PC-9 (cell line): ENCODE measurements around the gene ATP1B3. TPM values are rescaled to one million over a fixed set of nuclear protein-coding genes. Genes with fewer than 3 reads are reported as not detected.

Experiments used
- BruUV-seq: library from RNA; stranded (reverse); fragments of 400-500 nt; replicated peaks from 2 replicates; lab custom pipeline; 2021; lab: Mats Ljungman, UMichigan
- CTCF ChIA-PET: fragments of 300-600 bp; sonication (Branson Sonifier 250); formaldehyde crosslinking; loops from one replicate; lab custom pipeline; 2022; ENCODE audit warnings: antibody characterized with exemption; lab: Charles Lee
- POLR2A ChIA-PET: fragments of 300-600 bp; sonication (Branson Sonifier 250); formaldehyde crosslinking; loops from one replicate; lab custom pipeline; 2022; ENCODE audit warnings: antibody characterized with exemption; ENCODE audit not compliant: unreplicated experiment; lab: Charles Lee
- DNase-seq, 2 experiments: peaks; one replicate each; pipeline versions ENCODE4 v3.0.0 to v3.0.0-alpha.2; 2015 to 2022; ENCODE audit warnings: mixed read lengths in 1 of 2
- H2AFZ ChIP-seq: fragments of 200-600 bp; sonication (generic); 2 replicates; pipeline ENCODE4 v1.8.1; 2017; ENCODE audit warnings: antibody characterized with exemption
- H3F3A ChIP-seq: fragments of 200-600 bp; sonication (generic); 2 replicates; pipeline ENCODE4 v1.8.1; 2017; ENCODE audit warnings: antibody characterized with exemption, mild to moderate bottlenecking, low read depth; ENCODE audit not compliant: insufficient read depth
- H3K27ac ChIP-seq: fragments of 200-600 bp; sonication (generic); 2 replicates; pipeline ENCODE4 v1.6.1; 2016; ENCODE audit warnings: mixed run types
- H3K27me3 ChIP-seq: fragments of 200-600 bp; sonication (generic); 2 replicates; pipeline ENCODE4 v1.6.1; 2016; ENCODE audit warnings: low read depth, mixed run types; ENCODE audit not compliant: insufficient read depth
- H3K36me3 ChIP-seq: fragments of 200-600 bp; sonication (generic); 2 replicates; pipeline ENCODE4 v1.6.1; 2016; ENCODE audit warnings: low read depth, mixed run types
- H3K4me1 ChIP-seq: fragments of 200-600 bp; sonication (generic); replicated peaks from 2 replicates; pipeline ENCODE4 v1.6.1; 2016; ENCODE audit warnings: mixed run types; ENCODE audit not compliant: insufficient read depth
- H3K4me2 ChIP-seq: fragments of 200-600 bp; sonication (generic); 2 replicates; pipeline ENCODE4 v1.6.1; 2017; ENCODE audit warnings: mixed run types
- H3K4me3 ChIP-seq: fragments of 200-600 bp; sonication (generic); 2 replicates; pipeline ENCODE4 v1.6.1; 2016; ENCODE audit warnings: mixed run types
- H3K79me2 ChIP-seq: fragments of 200-600 bp; sonication (generic); 2 replicates; pipeline ENCODE4 v1.6.1; 2017; ENCODE audit warnings: low read depth, mixed run types
- H3K9me2 ChIP-seq: fragments of 200-600 bp; sonication (generic); 2 replicates; pipeline ENCODE4 v1.8.1; 2017; ENCODE audit warnings: mild to moderate bottlenecking; ENCODE audit not compliant: insufficient read depth
- H3K9me3 ChIP-seq: fragments of 200-600 bp; sonication (generic); 2 replicates; pipeline ENCODE4 v1.8.1; 2016; ENCODE audit warnings: low read depth; ENCODE audit not compliant: insufficient read depth
- H4K20me1 ChIP-seq: fragments of 200-600 bp; sonication (generic); 2 replicates; pipeline ENCODE4 v1.8.1; 2017; ENCODE audit not compliant: insufficient read depth
- EZH2 ChIP-seq: fragments of 200-600 bp; sonication (generic); IDR thresholded peaks from 2 replicates; pipeline ENCODE4 v1.8.0; 2017; ENCODE audit warnings: antibody characterized with exemption, low read depth
- intact Hi-C: fragments of 100-400 bp; cut with micrococcal nuclease; formaldehyde crosslinking; loops from one replicate; pipeline ENCODE4 v1.10.0; 2022; ENCODE audit not compliant: unreplicated experiment
- total RNA-seq: library from RNA; stranded (reverse); gene quantifications from 2 replicates; pipeline ENCODE4 v1.2.3, GENCODE V29; 2021
- TF ChIP-seq, protein P1 (sequence below): fragments of 200-600 bp; sonication (generic); conservative IDR thresholded peaks from 2 replicates; pipeline ENCODE4 v1.6.1; 2017; ENCODE audit warnings: mixed run types, antibody characterized with exemption, mild to moderate bottlenecking, moderate library complexity

Gene ATP1B3
- total RNA-seq, 1 experiment from 2014 or later, result 69.7 TPM

DNA sequence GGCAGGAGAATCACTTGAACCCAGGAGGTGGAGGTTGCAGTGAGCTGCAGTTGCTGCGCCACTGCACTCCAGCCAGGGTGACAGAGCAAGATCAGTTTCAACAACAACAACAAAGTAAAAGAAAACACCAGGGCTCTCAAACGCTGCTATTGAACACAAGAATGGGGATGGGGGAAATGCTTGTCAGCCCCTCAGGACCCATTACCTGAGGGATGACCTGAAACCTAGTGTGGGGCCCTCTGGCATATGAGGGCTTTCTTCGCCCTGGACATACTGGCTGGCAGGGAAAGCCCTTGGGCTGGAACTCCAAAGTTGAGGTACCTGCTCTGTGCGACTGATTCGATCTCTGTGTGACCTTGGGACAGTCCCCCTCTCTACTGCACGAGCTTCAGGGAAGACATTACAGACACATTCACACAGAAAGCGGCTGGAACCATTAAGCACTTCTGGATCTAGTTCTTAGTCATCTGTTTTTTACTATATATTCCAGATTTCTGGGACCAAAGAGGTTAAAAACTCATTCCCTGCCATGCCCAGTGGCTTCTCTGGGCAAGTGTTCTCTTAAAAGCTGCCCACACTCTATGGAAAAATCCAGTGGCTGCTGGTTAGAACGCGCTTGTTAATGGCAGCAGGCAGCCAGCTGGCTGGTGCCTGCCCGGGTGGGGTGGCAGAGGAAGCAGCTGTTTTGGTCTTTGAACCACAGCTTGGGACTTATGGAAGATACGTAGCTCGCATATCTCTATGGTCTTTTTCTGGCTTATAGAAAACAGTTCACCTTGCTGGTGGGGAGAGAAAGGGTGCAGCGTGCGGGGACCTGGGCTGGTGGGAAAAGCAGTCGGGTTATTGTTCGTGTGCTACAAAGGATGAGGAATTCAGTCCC lies 57.2 kb downstream of the ATP1B3 start:
- Histone ChIP-seq H3K27me3 (no peaks in the 10 kb centered on the region), H3K4me2 (no peak overlapping the region), H3F3A (peaks cover 2% of the 10 kb centered on the region; the same call in 1 of the 2 replicates), H3K27ac (no peak overlapping the region), H4K20me1 (no peaks in the 10 kb centered on the region), H3K36me3 (no peaks in the 10 kb centered on the region), H3K4me3 (no peak overlapping the region), H3K9me3 (no peaks in the 10 kb centered on the region), H2AFZ (no peak overlapping the region), H3K79me2 (no peaks in the 10 kb centered on the region), H3K4me1 (peaks cover 10% of the 10 kb centered on the region), H3K9me2 (no peaks in the 10 kb centered on the region)
- ChIA-PET POLR2A (no interaction called here), CTCF (no interaction called here)
- intact Hi-C loops, result no loop called here
- no TSS peak for BruUV-seq
- no peak for DNase-seq
- TF ChIP-seq EZH2, result no peak
- TF ChIP-seq, protein P1, sequence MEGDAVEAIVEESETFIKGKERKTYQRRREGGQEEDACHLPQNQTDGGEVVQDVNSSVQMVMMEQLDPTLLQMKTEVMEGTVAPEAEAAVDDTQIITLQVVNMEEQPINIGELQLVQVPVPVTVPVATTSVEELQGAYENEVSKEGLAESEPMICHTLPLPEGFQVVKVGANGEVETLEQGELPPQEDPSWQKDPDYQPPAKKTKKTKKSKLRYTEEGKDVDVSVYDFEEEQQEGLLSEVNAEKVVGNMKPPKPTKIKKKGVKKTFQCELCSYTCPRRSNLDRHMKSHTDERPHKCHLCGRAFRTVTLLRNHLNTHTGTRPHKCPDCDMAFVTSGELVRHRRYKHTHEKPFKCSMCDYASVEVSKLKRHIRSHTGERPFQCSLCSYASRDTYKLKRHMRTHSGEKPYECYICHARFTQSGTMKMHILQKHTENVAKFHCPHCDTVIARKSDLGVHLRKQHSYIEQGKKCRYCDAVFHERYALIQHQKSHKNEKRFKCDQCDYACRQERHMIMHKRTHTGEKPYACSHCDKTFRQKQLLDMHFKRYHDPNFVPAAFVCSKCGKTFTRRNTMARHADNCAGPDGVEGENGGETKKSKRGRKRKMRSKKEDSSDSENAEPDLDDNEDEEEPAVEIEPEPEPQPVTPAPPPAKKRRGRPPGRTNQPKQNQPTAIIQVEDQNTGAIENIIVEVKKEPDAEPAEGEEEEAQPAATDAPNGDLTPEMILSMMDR, result no peak

DNA sequence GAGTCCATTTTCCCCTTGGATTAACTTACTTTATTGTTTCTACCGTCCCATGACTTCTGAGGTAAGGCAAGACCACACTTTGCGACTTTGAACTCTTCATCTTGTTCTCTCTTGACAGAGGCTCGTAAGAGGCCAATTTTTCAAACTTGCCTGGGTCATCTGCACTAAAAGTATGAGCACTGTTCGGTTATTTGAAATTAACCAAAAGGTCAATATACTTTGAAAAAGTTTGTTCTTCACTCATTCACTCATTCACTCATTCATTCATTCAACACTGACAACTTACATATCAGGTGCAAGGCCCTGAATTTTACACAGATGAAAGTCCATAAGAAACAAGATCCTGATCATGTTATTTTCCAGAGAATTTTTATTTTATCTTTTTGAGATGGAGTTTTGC lies 57.9 kb downstream of the ATP1B3 start:
- peaks cover 9% of the 10 kb centered on the region for H3F3A ChIP-seq
- no peaks in the 10 kb centered on the region for H3K9me2 ChIP-seq
- no peak overlapping the region for H3K27ac ChIP-seq
- H3K36me3 ChIP-seq, result no peaks in the 10 kb centered on the region
- H3K4me3 ChIP-seq, result no peak overlapping the region
- H3K27me3 ChIP-seq, result no peaks in the 10 kb centered on the region
- intact Hi-C loops, result no loop called here
- DNase-seq, result no peak
- TF ChIP-seq, protein P1, result no peak
- TF ChIP-seq EZH2, result no peak
- no peaks in the 10 kb centered on the region for H3K79me2 ChIP-seq
- CTCF ChIA-PET, result no interaction called here
- H2AFZ ChIP-seq, result no peak overlapping the region
- no TSS peak for BruUV-seq
- H3K9me3 ChIP-seq, result no peaks in the 10 kb centered on the region
- no peaks in the 10 kb centered on the region for H4K20me1 ChIP-seq
- POLR2A ChIA-PET, result no interaction called here
- H3K4me1 ChIP-seq, result peaks cover 17% of the 10 kb centered on the region
- no peak overlapping the region for H3K4me2 ChIP-seq

DNA sequence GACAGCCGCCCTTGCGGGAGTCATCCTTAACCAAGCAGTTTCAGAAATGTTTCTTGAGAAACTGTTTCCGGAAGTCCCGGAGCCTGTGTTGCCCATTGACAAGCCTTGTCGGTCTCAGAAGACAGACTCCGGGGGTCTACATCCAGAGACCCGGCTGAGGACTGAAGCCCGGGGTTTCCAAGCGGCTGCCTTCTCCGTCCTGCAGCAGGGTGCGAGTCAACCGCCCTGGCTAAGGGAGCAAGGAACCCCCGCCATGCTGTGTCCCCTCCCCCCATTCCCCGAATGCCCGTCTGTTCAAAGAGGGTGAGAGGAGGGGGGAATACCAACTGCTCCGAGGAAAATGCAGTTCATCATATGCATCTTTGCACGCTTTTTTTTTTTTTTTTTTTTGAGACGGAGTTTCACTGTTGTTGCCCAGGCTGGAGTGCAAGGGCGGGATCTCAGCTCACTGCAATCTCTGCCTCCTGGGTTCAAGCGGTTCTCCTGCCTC lies 61.6 kb downstream of the ATP1B3 start:
- Histone ChIP-seq H3K4me2 (no peak overlapping the region), H2AFZ (no peak overlapping the region), H3K36me3 (no peaks in the 10 kb centered on the region), H4K20me1 (no peaks in the 10 kb centered on the region), H3F3A (peaks cover 38% of the 10 kb centered on the region), H3K27ac (no peak overlapping the region), H3K9me2 (no peaks in the 10 kb centered on the region), H3K79me2 (no peaks in the 10 kb centered on the region), H3K27me3 (no peaks in the 10 kb centered on the region), H3K4me3 (no peak overlapping the region), H3K9me3 (no peaks in the 10 kb centered on the region), H3K4me1 (peaks cover 42% of the 10 kb centered on the region)
- POLR2A ChIA-PET, result no interaction called here
- intact Hi-C loops, result no loop called here
- no TSS peak for BruUV-seq
- CTCF ChIA-PET, result no interaction called here
- no peak for TF ChIP-seq EZH2
- TF ChIP-seq, protein P1, result no peak
- no peak for DNase-seq
